OCI-LY1 (cell line): Measurements from ENCODE around the gene TMEM200A.

ENCODE experiments used
- H2AFZ ChIP-seq: fragments of 200-600 bp; sonication (generic), shearing (Covaris generic); 2 replicates; pipeline ENCODE4 v1.6.0; 2014; ENCODE audit warnings: antibody characterized with exemption, mild to moderate bottlenecking, low read length
- H3F3A ChIP-seq: fragments of 200-600 bp; sonication (generic), shearing (Covaris generic); 2 replicates; pipeline ENCODE4 v1.6.0; 2014; ENCODE audit warnings: mild to moderate bottlenecking, antibody characterized with exemption, low read length, moderate library complexity; ENCODE audit not compliant: insufficient read depth
- H3K27ac ChIP-seq: fragments of 200-600 bp; sonication (generic); 2 replicates; pipeline ENCODE4 v1.5.1; 2014; ENCODE audit warnings: low read length, mixed run types, mild to moderate bottlenecking, low read depth; ENCODE audit not compliant: poor library complexity, severe bottlenecking
- H3K27me3 ChIP-seq: fragments of 200-600 bp; sonication (generic); 2 replicates; pipeline ENCODE4 v1.6.0; 2014; ENCODE audit warnings: antibody characterized with exemption, mild to moderate bottlenecking, low read length, moderate library complexity; ENCODE audit not compliant: insufficient read depth
- H3K36me3 ChIP-seq: fragments of 200-600 bp; sonication (generic); 2 replicates; pipeline ENCODE4 v1.6.1; 2014; ENCODE audit warnings: mild to moderate bottlenecking, antibody characterized with exemption, low read length, moderate library complexity, mixed read lengths; ENCODE audit not compliant: insufficient read depth
- H3K4me1 ChIP-seq: fragments of 200-600 bp; sonication (generic); 2 replicates; pipeline ENCODE4 v1.5.1; 2014; ENCODE audit warnings: mild to moderate bottlenecking, low read length, moderate library complexity; ENCODE audit not compliant: insufficient read depth, severe bottlenecking
- H3K4me2 ChIP-seq: fragments of 200-600 bp; sonication (generic), shearing (Covaris generic); 2 replicates; pipeline ENCODE4 v1.6.1; 2014; ENCODE audit warnings: low read length
- H3K4me3 ChIP-seq: fragments of 200-600 bp; sonication (generic); 2 replicates; pipeline ENCODE4 v1.5.1; 2014; ENCODE audit warnings: low read length, low read depth, mild to moderate bottlenecking, mixed read lengths; ENCODE audit not compliant: poor library complexity, severe bottlenecking
- H3K79me2 ChIP-seq: fragments of 200-600 bp; shearing (Covaris generic); 2 replicates; pipeline ENCODE4 v1.6.1; 2016; ENCODE audit warnings: mixed run types, low read length, mixed read lengths; ENCODE audit not compliant: insufficient read depth
- H3K9ac ChIP-seq: fragments of 200-600 bp; sonication (generic), shearing (Covaris generic); 2 replicates; pipeline ENCODE4 v1.6.1; 2014; ENCODE audit warnings: mild to moderate bottlenecking, low read length, mixed read lengths
- H3K9me2 ChIP-seq: fragments of 200-600 bp; sonication (generic), shearing (Covaris generic); 2 replicates; pipeline ENCODE4 v1.6.1; 2014; ENCODE audit warnings: low read depth, mild to moderate bottlenecking, low read length, mixed read lengths
- H3K9me3 ChIP-seq: fragments of 200-600 bp; shearing (Covaris generic); 2 replicates; pipeline ENCODE4 v1.6.1; 2014; ENCODE audit warnings: low read length, mixed read lengths
- H4K20me1 ChIP-seq: fragments of 200-600 bp; sonication (generic), shearing (Covaris generic); 2 replicates; pipeline ENCODE4 v1.6.0; 2016; ENCODE audit warnings: mild to moderate bottlenecking, low read length; ENCODE audit not compliant: insufficient read depth
- EZH2 ChIP-seq: fragments of 200-600 bp; sonication (generic), shearing (Covaris generic); IDR thresholded peaks from 2 replicates; pipeline ENCODE4 v1.8.0; 2017; ENCODE audit warnings: borderline replicate concordance, mixed run types, mild to moderate bottlenecking, antibody characterized with exemption, low read length, moderate library complexity, mixed read lengths
- TF ChIP-seq, protein P1 (sequence below): fragments of 200-600 bp; sonication (generic), shearing (Covaris generic); IDR thresholded peaks from 2 replicates; pipeline ENCODE4 v1.5.1; 2017; ENCODE audit warnings: mild to moderate bottlenecking, antibody characterized with exemption, low read length, moderate library complexity, mixed read lengths

Gene TMEM200A

DNA sequence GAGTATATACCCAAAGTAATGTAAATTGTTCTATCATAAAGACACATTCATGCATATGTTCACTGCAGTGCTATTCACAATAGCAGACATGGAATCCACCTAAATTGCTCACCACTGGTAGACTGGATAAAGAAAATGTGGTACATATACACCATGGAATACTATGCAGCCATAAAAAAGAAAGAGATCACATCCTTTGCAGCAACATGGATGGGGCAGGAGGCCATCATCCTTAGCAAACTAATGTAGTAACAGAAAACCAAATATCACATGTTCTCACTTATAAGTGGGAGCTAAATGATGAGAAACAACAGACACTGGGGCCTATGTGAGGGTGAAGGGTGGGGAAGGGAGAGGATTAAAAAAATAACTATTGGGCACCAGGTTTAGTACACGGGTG is 11.5 kb upstream of the TMEM200A start:
- Histone ChIP-seq H3F3A (no peaks in the 10 kb centered on the region), H3K9me2 (no peaks in the 10 kb centered on the region), H3K27ac (no peak overlapping the region), H3K4me1 (no peaks in the 10 kb centered on the region), H3K9me3 (no peaks in the 10 kb centered on the region), H3K27me3 (no peaks in the 10 kb centered on the region), H3K79me2 (no peaks in the 10 kb centered on the region), H2AFZ (no peak overlapping the region), H4K20me1 (no peaks in the 10 kb centered on the region), H3K9ac (no peak overlapping the region), H3K36me3 (no peaks in the 10 kb centered on the region), H3K4me3 (no peak overlapping the region), H3K4me2 (no peak overlapping the region)
- TF ChIP-seq, protein P1, sequence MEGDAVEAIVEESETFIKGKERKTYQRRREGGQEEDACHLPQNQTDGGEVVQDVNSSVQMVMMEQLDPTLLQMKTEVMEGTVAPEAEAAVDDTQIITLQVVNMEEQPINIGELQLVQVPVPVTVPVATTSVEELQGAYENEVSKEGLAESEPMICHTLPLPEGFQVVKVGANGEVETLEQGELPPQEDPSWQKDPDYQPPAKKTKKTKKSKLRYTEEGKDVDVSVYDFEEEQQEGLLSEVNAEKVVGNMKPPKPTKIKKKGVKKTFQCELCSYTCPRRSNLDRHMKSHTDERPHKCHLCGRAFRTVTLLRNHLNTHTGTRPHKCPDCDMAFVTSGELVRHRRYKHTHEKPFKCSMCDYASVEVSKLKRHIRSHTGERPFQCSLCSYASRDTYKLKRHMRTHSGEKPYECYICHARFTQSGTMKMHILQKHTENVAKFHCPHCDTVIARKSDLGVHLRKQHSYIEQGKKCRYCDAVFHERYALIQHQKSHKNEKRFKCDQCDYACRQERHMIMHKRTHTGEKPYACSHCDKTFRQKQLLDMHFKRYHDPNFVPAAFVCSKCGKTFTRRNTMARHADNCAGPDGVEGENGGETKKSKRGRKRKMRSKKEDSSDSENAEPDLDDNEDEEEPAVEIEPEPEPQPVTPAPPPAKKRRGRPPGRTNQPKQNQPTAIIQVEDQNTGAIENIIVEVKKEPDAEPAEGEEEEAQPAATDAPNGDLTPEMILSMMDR: no peak
- TF ChIP-seq EZH2: no peak

DNA sequence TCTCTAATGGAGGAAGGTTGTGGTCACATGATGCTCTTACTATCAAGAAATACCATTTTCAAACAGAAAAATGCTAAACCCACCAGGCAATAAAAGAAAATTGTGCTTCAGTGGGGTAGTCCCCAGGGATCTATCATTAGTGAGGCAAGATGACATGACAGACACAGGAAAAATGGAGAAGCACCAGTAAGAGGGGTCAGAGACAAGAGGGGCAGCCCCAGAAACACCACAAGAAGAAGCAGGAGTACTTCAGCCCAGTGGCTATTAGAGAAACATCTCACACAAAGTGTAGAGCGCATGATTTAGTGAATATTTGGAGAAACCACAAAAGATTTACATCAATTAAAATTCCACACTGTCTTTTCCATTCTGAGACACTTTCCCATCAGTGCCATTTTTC is 10.2 kb upstream of the TMEM200A start:
- Histone ChIP-seq H3K9me2 (no peaks in the 10 kb centered on the region), H3K9ac (no peak overlapping the region), H3K4me3 (no peak overlapping the region), H4K20me1 (no peaks in the 10 kb centered on the region), H3K27ac (no peak overlapping the region), H3F3A (no peaks in the 10 kb centered on the region), H3K4me1 (no peaks in the 10 kb centered on the region), H3K36me3 (no peaks in the 10 kb centered on the region), H3K4me2 (no peak overlapping the region), H3K79me2 (no peaks in the 10 kb centered on the region), H3K9me3 (no peaks in the 10 kb centered on the region), H2AFZ (no peak overlapping the region), H3K27me3 (no peaks in the 10 kb centered on the region)
- TF ChIP-seq, protein P1: no peak
- TF ChIP-seq EZH2: no peak

DNA sequence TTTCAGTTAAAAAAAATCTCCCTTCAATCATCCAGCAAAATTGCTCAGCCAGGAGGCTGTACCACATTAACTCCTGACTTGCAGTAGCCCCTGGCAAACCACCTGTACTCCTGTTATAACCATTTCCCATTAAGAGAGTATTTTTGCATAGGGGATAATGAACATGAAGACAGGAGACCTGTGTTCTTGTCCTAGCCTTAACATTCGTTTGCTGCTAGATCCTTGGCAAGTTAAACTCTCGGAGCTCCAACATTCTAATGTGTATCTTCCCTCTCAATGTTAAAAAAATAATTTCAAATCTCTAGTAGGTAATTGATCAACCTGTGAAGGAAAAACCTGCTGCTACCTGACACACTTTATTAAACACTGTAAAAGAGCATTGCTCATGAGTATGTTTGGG is 8.4 kb upstream of the TMEM200A start:
- TF ChIP-seq EZH2: no peak
- TF ChIP-seq, protein P1: no peak
- H4K20me1 ChIP-seq: no peaks in the 10 kb centered on the region
- no peak overlapping the region for H2AFZ ChIP-seq
- H3K4me3 ChIP-seq: no peak overlapping the region
- H3K9me2 ChIP-seq: no peaks in the 10 kb centered on the region
- H3K79me2 ChIP-seq: no peaks in the 10 kb centered on the region
- no peaks in the 10 kb centered on the region for H3F3A ChIP-seq
- no peak overlapping the region for H3K4me2 ChIP-seq
- H3K36me3 ChIP-seq: no peaks in the 10 kb centered on the region
- H3K27me3 ChIP-seq: no peaks in the 10 kb centered on the region
- no peaks in the 10 kb centered on the region for H3K4me1 ChIP-seq
- H3K9me3 ChIP-seq: no peaks in the 10 kb centered on the region
- no peak overlapping the region for H3K27ac ChIP-seq
- H3K9ac ChIP-seq: no peak overlapping the region
